Pancreas (tissue), 10 donors: ENCODE measurements around the gene LTBP2. TPM values are rescaled to one million over a fixed set of nuclear protein-coding genes. Genes with fewer than 3 reads are reported as not detected.

Source experiments
- ATAC-seq, 4 donors: fragments of 200-7000 bp; cut with Tn5 transposase; one replicate each; pipeline versions ENCODE4 v1.8.0 to v1.9.1; 2020; ENCODE audit warnings: mild to moderate bottlenecking in 4 of 4, moderate library complexity in 4 of 4
- DNase-seq, 6 donors: peaks; one replicate each; pipeline ENCODE4 v3.0.0-alpha.2; 2020
- FAIRE-seq: peaks from 2 replicates; lab custom pipeline; 2012; peaks lifted over from hg19 to GRCh38; lab: Jason Lieb, UNC
- H3K27ac ChIP-seq, 4 donors: fragments of 200-600 bp; sonication (generic); 1 replicate in 3 of 4; 2 replicates in 1 of 4; pipeline versions ENCODE4 v1.5.0 to v1.8.0; 2020
- H3K27me3 ChIP-seq, 4 donors: fragments of 200-600 bp; one replicate each; pipeline ENCODE4 v1.8.0; 2021
- H3K36me3 ChIP-seq, 3 donors: fragments of 200-600 bp; sonication (generic) in 1 of 3; one replicate each; pipeline versions ENCODE4 v1.5.0 to v1.8.0; 2020 to 2021
- H3K4me1 ChIP-seq, 3 donors: fragments of 200-600 bp; one replicate each; pipeline ENCODE4 v1.8.0; 2021
- H3K4me3 ChIP-seq, 4 donors: fragments of 200-600 bp; sonication (generic) in 2 of 4; one replicate each; pipeline versions ENCODE4 v1.5.0 to v1.8.0; 2020 to 2021
- H3K9me3 ChIP-seq, 4 donors: fragments of 200-600 bp; one replicate each; pipeline ENCODE4 v1.8.0; 2021
- CTCF ChIP-seq, 4 donors: fragments of 200-600 bp; sonication (generic) in 3 of 4; IDR thresholded peaks; one replicate each; pipeline versions ENCODE4 v1.5.0 to v1.8.0; 2021; ENCODE audit warnings: antibody characterized with exemption in 4 of 4
- WGBS, 2 donors: extraction: QIAGEN DNeasy Blood & Tissue Kit; methylation state at CpG; one replicate each; pipeline ENCODE4 v1.1.7; 2013; 5-methylcytosine and 5-hydroxymethylcytosine counted together
- intact Hi-C, 3 donors: fragments of 100-400 bp; cut with DNase I; formaldehyde crosslinking; loops; one replicate each; pipeline versions ENCODE4 v1.11.1 to v1.14.2; 2022
- polyA plus RNA-seq, 2 donors: library from polyadenylated mRNA; stranded (reverse); fragments of 200-250 nt; gene quantifications; one replicate each; pipeline ENCODE4 v1.2.3, GENCODE V29; 2013
- total RNA-seq, 6 donors: library from RNA; stranded (reverse); fragmentation: NEBNext Ultra II Directional in 4 of 6; extraction: Animal tissue kit (Norgen Biotek cat#: 25700) in 4 of 6; gene quantifications; one replicate each; pipeline versions ENCODE4 v1.2.1 to v1.2.4, GENCODE V29; 2021 to 2023
- donor health status: healthy with polysubstance abuse.
- donor health status: DM: no; HTN: no; CAD: no; lungs with moderate emphysema.
- donor health status: DM: no; HTN: no; CAD: no.
- donor health status: control.
- donor health status: control.
- donor health status: Bipolar disorder and iron deficiency.
- donor health status: DM: yes; HTN: yes; CAD: no.
- donor health status: DM: no; HTN: no; CAD: no.
- donor health status: DM: no; HTN: no; CAD: no.
- donor health status: DM: yes; HTN: yes; CAD: no.

LTBP2 gene
- total and polyA plus RNA-seq, 8 donors, result 1.8 to 18.1 (median 4.7) TPM

- no peak overlapping the region for H3K4me3 ChIP-seq
- 65 to 67% methylated on average over 8 of the region's 8 CpGs for WGBS, 2 donors
- no peak for TF ChIP-seq CTCF (IDR thresholded peaks at IDR 0.05)
- no peak for DNase-seq
- H3K36me3 ChIP-seq, result no peaks in the 10 kb centered on the region
- FAIRE-seq, result no peak
- H3K27ac ChIP-seq, result no peak overlapping the region
- intact Hi-C loops, result no loop called here
- H3K9me3 ChIP-seq, result no peaks in the 10 kb centered on the region
- no peaks in the 10 kb centered on the region for H3K4me1 ChIP-seq
- no peaks in the 10 kb centered on the region for H3K27me3 ChIP-seq
- no peak for ATAC-seq
Observed at GRCh38 chr14:74569806-74570591, 42.0 kb downstream of the LTBP2 start.

- no peak for TF ChIP-seq CTCF (IDR thresholded peaks at IDR 0.05)
- no peaks in the 10 kb centered on the region for H3K9me3 ChIP-seq
- no peaks in the 10 kb centered on the region for H3K36me3 ChIP-seq
- intact Hi-C loops, result no loop called here
- DNase-seq (no peak), ATAC-seq (no peak), FAIRE-seq (no peak)
- WGBS, 2 donors, result 88 to 90% methylated on average over 2 of the region's 2 CpGs
- no peak overlapping the region for H3K4me3 ChIP-seq
- no peaks in the 10 kb centered on the region for H3K27me3 ChIP-seq
- H3K4me1 ChIP-seq, result no peaks in the 10 kb centered on the region
- no peak overlapping the region for H3K27ac ChIP-seq
Observed at GRCh38 chr14:74569387-74569786, 42.6 kb downstream of the LTBP2 start.

- DNase-seq, result no peak
- ATAC-seq, result no peak
- FAIRE-seq, result no peak
- Histone ChIP-seq H3K9me3 (no peaks in the 10 kb centered on the region), H3K36me3 (no peaks in the 10 kb centered on the region), H3K27me3 (no peaks in the 10 kb centered on the region), H3K27ac (no peak overlapping the region), H3K4me1 (no peaks in the 10 kb centered on the region), H3K4me3 (no peak overlapping the region)
- intact Hi-C loops, result no loop called here
- TF ChIP-seq CTCF (IDR thresholded peaks at IDR 0.05), result no peak
- WGBS, 2 donors, result 87 to 88% methylated on average over 3 of the region's 3 CpGs
Observed at GRCh38 chr14:74568911-74569310, 43.1 kb downstream of the LTBP2 start.

- Histone ChIP-seq H3K4me3 (no peak overlapping the region), H3K4me1 (no peaks in the 10 kb centered on the region), H3K27ac (no peak overlapping the region), H3K27me3 (no peaks in the 10 kb centered on the region), H3K36me3 (no peaks in the 10 kb centered on the region), H3K9me3 (no peaks in the 10 kb centered on the region)
- DNase-seq (no peak), FAIRE-seq (no peak), ATAC-seq (no peak)
- intact Hi-C loops, result no loop called here
- TF ChIP-seq CTCF (IDR thresholded peaks at IDR 0.05), result no peak
- WGBS, 2 donors, result 67 to 73% methylated on average over 3 of the region's 3 CpGs
Observed at GRCh38 chr14:74568380-74568649, 43.7 kb downstream of the LTBP2 start.

GRCh38 chr14:74567646-74568379, 44.2 kb downstream of the LTBP2 start:
- no peaks in the 10 kb centered on the region for H3K36me3 ChIP-seq
- ATAC-seq (no peak), DNase-seq (no peak), FAIRE-seq (no peak)
- no peak overlapping the region for H3K27ac ChIP-seq
- TF ChIP-seq CTCF (IDR thresholded peaks at IDR 0.05), result no peak
- 88 to 89% methylated on average over 19 to 21 of the region's 21 CpGs for WGBS, 2 donors
- H3K4me1 ChIP-seq, result no peaks in the 10 kb centered on the region
- H3K4me3 ChIP-seq, result no peak overlapping the region
- H3K27me3 ChIP-seq, result no peaks in the 10 kb centered on the region
- H3K9me3 ChIP-seq, result no peaks in the 10 kb centered on the region
- intact Hi-C loops, result no loop called here
